Transverse colon (tissue), 4 donors: ENCODE results near the gene CCDC61. TPM values are rescaled to one million over a fixed set of nuclear protein-coding genes. Genes with fewer than 3 reads are reported as not detected.

Experiments used
- DNase-seq: peaks from one replicate; pipeline ENCODE4 v3.0.0-alpha.2; 2019
- H3K27ac ChIP-seq, 4 donors: fragments of 200-600 bp; sonication (generic); 2 replicates each; pipeline ENCODE4 v1.5.1; 2016 to 2018; ENCODE audit warnings: inconsistent platforms in 4 of 4
- H3K27me3 ChIP-seq: fragments of 200-600 bp; sonication (generic); 2 replicates; pipeline ENCODE4 v1.5.1; 2017; ENCODE audit warnings: inconsistent platforms
- H3K36me3 ChIP-seq, 4 donors: fragments of 200-600 bp; sonication (generic); 2 replicates each; pipeline ENCODE4 v1.5.1; 2017 to 2019; ENCODE audit warnings: inconsistent platforms in 4 of 4
- H3K4me1 ChIP-seq, 4 donors: fragments of 200-600 bp; sonication (generic); 2 replicates each; pipeline ENCODE4 v1.5.1; 2017 to 2020; ENCODE audit warnings: inconsistent platforms in 4 of 4
- H3K4me3 ChIP-seq, 4 donors: fragments of 200-600 bp; sonication (generic); 1 replicate in 1 of 4; 2 replicates in 3 of 4; pipeline versions ENCODE4 v1.5.1 to v1.6.1; 2017 to 2019; ENCODE audit warnings: inconsistent platforms in 4 of 4
- H3K9me3 ChIP-seq, 2 donors: fragments of 200-600 bp; sonication (generic); 2 replicates each; pipeline ENCODE4 v1.5.1; 2017 to 2019; ENCODE audit warnings: inconsistent platforms in 2 of 2
- EP300 ChIP-seq: sonication (generic); formaldehyde crosslinking; IDR thresholded peaks from one replicate; pipeline ENCODE4 v1.6.1; 2017; ENCODE audit warnings: antibody characterized with exemption, low read depth
- POLR2A ChIP-seq: fragments of 450-650 bp; IDR thresholded peaks from one replicate; pipeline ENCODE4 v1.6.1; 2016; ENCODE audit warnings: antibody characterized with exemption, mild to moderate bottlenecking, moderate library complexity
- POLR2AphosphoS5 ChIP-seq, 3 donors: sonication (generic); formaldehyde crosslinking; IDR thresholded peaks; one replicate each; pipeline ENCODE4 v1.6.1; 2016; ENCODE audit warnings: antibody characterized with exemption in 3 of 3
- WGBS, 2 donors: methylation state at CpG; one replicate each; pipeline ENCODE4 v1.1.5; 2018; ENCODE audit warnings: low coverage in 1 of 2; 5-methylcytosine and 5-hydroxymethylcytosine counted together
- in situ Hi-C, 4 donors: fragments of 200-750 bp; cut with MboI; loops; one replicate each; pipeline versions ENCODE4 v1.15.0 to v1.15.1; 2017; ENCODE audit warnings: low sequenced_read_pairs in 3 of 4, low pct_ligation_motif_present in 1 of 4, low pct_unique_long_range_greater_than_20kb in 1 of 4
- intact Hi-C: fragments of 100-400 bp; cut with DNase I; formaldehyde crosslinking; loops from one replicate; pipeline ENCODE4 v1.15.1; 2023; ENCODE audit warnings: low total_unique reads
- total RNA-seq, 4 donors: library from RNA; depleted of rRNA; stranded (reverse); fragments of >200 nt; gene quantifications; one replicate each; pipeline ENCODE4 v1.1.0, GENCODE V29; 2016
- TF ChIP-seq, protein P1 (sequence below), 5 experiments: fragments of 200-600 bp in 3 of 5; fragments of 450-650 bp in 2 of 5; sonication (generic) in 3 of 5; IDR thresholded peaks; 1 replicate in 2 of 5; 2 replicates in 3 of 5; pipeline ENCODE4 v1.5.1; 2016 to 2017; ENCODE audit warnings: antibody characterized with exemption in 5 of 5, inconsistent platforms in 3 of 5, mild to moderate bottlenecking in 2 of 5, moderate library complexity in 1 of 5

The CCDC61 gene
- total RNA-seq, 4 donors from 2014 or later, result 7.8 to 18.7 (median 10.6) TPM

DNA sequence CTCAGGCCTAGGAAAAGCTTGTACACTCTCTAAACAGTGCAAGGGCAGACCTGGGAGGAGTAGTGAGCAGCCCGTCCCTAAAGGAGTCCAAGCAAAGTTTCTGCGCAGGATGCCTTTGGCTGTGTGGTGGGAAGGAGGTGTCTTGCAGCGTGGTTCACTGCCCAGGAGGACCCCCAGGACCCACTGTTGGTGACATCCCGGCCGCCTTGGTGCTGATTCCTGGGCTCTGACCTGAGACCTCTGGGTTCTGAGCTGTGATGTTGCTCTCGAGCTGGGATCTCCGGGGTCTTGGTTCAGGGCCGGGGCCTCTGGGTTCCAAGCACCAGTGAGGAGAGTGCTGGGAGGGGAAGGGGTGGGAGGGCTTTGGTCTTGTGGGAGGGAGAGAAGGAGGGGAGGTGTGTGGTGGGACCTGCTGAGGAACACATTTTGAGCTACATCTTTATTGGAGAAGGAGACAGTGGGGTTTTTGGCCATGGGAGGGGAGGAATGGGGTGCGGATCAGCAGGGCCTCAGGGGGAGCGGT is 23.5 kb downstream of the CCDC61 start:
- no peak for TF ChIP-seq POLR2A
- TF ChIP-seq EP300, result no peak
- TF ChIP-seq, protein P1, sequence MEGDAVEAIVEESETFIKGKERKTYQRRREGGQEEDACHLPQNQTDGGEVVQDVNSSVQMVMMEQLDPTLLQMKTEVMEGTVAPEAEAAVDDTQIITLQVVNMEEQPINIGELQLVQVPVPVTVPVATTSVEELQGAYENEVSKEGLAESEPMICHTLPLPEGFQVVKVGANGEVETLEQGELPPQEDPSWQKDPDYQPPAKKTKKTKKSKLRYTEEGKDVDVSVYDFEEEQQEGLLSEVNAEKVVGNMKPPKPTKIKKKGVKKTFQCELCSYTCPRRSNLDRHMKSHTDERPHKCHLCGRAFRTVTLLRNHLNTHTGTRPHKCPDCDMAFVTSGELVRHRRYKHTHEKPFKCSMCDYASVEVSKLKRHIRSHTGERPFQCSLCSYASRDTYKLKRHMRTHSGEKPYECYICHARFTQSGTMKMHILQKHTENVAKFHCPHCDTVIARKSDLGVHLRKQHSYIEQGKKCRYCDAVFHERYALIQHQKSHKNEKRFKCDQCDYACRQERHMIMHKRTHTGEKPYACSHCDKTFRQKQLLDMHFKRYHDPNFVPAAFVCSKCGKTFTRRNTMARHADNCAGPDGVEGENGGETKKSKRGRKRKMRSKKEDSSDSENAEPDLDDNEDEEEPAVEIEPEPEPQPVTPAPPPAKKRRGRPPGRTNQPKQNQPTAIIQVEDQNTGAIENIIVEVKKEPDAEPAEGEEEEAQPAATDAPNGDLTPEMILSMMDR (IDR thresholded peaks at IDR 0.05), result no peak
- TF ChIP-seq POLR2AphosphoS5 (IDR thresholded peaks at IDR 0.05), result no peak
- H3K36me3 ChIP-seq, result no peaks in the 10 kb centered on the region
- DNase-seq, result no peak
- no peak overlapping the region for H3K27ac ChIP-seq
- H3K9me3 ChIP-seq, result no peaks in the 10 kb centered on the region
- peaks cover 47% of the 10 kb centered on the region for H3K27me3 ChIP-seq
- intact Hi-C loops (no loop called here), in situ Hi-C loops (no loop called here)
- no peak overlapping the region for H3K4me3 ChIP-seq
- H3K4me1 ChIP-seq, result peaks cover 3 to 28% (median 24%) of the 10 kb centered on the region in 4 donors
- WGBS, 2 donors, result 94 to 100% methylated on average over 2 to 10 of the region's 10 CpGs

DNA sequence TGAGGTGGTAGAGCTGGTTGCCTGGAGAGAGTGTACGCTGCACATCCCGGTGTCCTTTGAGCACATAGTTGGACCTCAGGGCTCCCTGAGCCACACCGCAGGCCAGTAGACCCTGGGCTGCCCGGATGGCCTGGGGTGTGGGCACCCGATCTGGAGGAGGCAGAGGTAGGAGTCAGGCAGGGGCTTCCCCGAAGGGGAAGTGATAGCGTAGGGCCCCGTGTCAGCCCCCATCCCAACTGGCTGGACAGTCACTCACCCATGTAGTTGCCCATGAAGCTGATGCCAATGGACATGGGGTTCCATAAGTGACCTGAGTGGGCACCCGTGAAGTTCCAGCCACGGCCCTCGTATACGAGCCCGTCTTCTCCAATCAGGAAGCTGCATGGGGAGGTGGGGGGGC is 24.0 kb downstream of the CCDC61 start:
- WGBS, 2 donors, result 87% methylated on average over 13 of the region's 13 CpGs; no CpG with 5 or more reads in 1 of the 2 donors
- in situ Hi-C loops (no loop called here), intact Hi-C loops (no loop called here)
- Histone ChIP-seq H3K4me3 (no peak overlapping the region), H3K9me3 (no peaks in the 10 kb centered on the region), H3K27me3 (peaks cover 47% of the 10 kb centered on the region), H3K36me3 (no peaks in the 10 kb centered on the region), H3K27ac (no peak overlapping the region), H3K4me1 (peaks cover 3 to 27% (median 24%) of the 10 kb centered on the region in 4 donors)
- no peak for DNase-seq
- no peak for TF ChIP-seq EP300
- TF ChIP-seq, protein P1 (IDR thresholded peaks at IDR 0.05), result no peak
- no peak for TF ChIP-seq POLR2A

DNA sequence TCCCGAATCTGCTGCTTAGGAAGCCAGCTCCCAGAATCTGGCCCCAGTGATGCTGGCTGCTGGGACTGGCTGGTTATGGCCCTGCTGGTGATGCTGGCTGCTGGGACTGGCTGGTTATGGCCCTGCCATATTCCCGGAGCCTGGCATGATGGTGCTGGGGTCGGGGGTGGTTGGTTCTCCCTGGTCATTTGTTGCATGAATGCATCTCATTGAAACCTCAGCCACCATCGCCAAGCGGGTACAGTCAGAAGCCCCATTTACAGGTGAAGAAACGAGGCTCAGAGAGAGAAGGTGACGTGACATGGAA is 25.5 kb downstream of the CCDC61 start:
- H3K36me3 ChIP-seq, result no peaks in the 10 kb centered on the region
- in situ Hi-C loops (loop anchor here in 2 of 4 donors (10.0 kb wide), 2 partner anchors 174 to 244 kb away; no protein-coding TSS in a partner anchor), intact Hi-C loops (no loop called here)
- H3K9me3 ChIP-seq, result no peaks in the 10 kb centered on the region
- no peak overlapping the region for H3K4me3 ChIP-seq
- no peak overlapping the region for H3K27ac ChIP-seq
- H3K4me1 ChIP-seq, result peaks cover 0 to 12% (median 10%) of the 10 kb centered on the region in 4 donors
- no peak for DNase-seq
- peaks cover 47% of the 10 kb centered on the region for H3K27me3 ChIP-seq
- 60 to 80% methylated on average over 1 to 6 of the region's 7 CpGs for WGBS, 2 donors
- TF ChIP-seq POLR2A, result no peak
- TF ChIP-seq, protein P1 (IDR thresholded peaks at IDR 0.05), result no peak
- no peak for TF ChIP-seq EP300
- no peak for TF ChIP-seq POLR2AphosphoS5 (IDR thresholded peaks at IDR 0.05)

DNA sequence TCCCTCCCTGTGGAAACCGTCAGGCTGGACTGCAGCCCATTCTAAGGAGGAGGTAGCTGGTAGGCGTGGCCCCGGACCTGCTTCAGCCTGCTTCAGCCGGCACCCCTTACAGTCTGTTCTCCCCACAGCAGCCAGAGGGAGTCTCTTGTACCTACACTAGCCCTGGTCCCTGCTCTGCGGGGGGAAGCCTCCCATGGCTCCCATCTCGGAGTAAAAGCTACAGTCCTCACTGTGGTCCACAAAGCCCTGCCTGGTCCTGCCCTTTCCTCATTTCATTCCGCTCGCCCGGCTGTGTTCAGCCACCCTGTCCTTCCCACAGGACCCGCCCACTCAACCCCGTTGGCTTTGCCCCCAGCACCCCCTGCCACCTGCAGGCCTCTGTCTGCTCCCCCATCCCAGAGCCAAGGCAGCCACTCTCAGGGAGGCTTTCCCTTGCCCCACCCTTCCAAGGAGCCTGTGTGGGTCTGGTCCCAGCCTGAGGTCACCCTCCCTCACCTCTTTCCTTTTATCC is 26.3 kb downstream of the CCDC61 start:
- Histone ChIP-seq H3K36me3 (no peaks in the 10 kb centered on the region), H3K4me3 (no peak overlapping the region), H3K27ac (no peak overlapping the region), H3K27me3 (peaks cover 49% of the 10 kb centered on the region), H3K4me1 (peaks cover 0 to 7% (median 2%) of the 10 kb centered on the region in 4 donors), H3K9me3 (no peaks in the 10 kb centered on the region)
- intact Hi-C loops, result no loop called here
- TF ChIP-seq EP300 (no peak), POLR2AphosphoS5 (IDR thresholded peaks at IDR 0.05) (no peak), POLR2A (no peak)
- TF ChIP-seq, protein P1 (IDR thresholded peaks at IDR 0.05), result no peak
- 40% methylated on average over 11 of the region's 11 CpGs; no CpG with 5 or more reads in 1 of the 2 donors for WGBS, 2 donors
- in situ Hi-C loops, result loop anchor here in 2 of 4 donors (10.0 kb wide), 2 partner anchors 173 to 243 kb away; no protein-coding TSS in a partner anchor
- DNase-seq, result peak; percentile 29
